Parathyroid adenoma (tissue), 2 donors: ENCODE data around the gene DLL1.

Experiments
- H2AFZ ChIP-seq: fragments of 300-600 bp; sonication (generic); one replicate; pipeline ENCODE4 v1.7.0; 2017; ENCODE audit warnings: antibody characterized with exemption, mild to moderate bottlenecking
- H3K27ac ChIP-seq: fragments of 300-600 bp; sonication (generic); one replicate; pipeline ENCODE4 v1.7.0; 2017
- H3K27me3 ChIP-seq: fragments of 300-600 bp; sonication (generic); one replicate; pipeline ENCODE4 v1.7.0; 2017; ENCODE audit warnings: low read length; ENCODE audit not compliant: control insufficient read depth, insufficient read depth
- H3K36me3 ChIP-seq: fragments of 300-600 bp; sonication (generic); one replicate; pipeline ENCODE4 v1.7.0; 2017; ENCODE audit warnings: low read length; ENCODE audit not compliant: control insufficient read depth, insufficient read depth
- H3K4me1 ChIP-seq: fragments of 300-600 bp; sonication (generic); one replicate; pipeline ENCODE4 v1.7.0; 2017; ENCODE audit warnings: control low read depth
- H3K4me2 ChIP-seq: fragments of 300-600 bp; sonication (generic); one replicate; pipeline ENCODE4 v1.7.0; 2017; ENCODE audit warnings: low read length
- H3K4me3 ChIP-seq: fragments of 300-600 bp; sonication (generic); one replicate; pipeline ENCODE4 v1.7.0; 2017; ENCODE audit warnings: low read depth, low read length
- H3K79me2 ChIP-seq: fragments of 300-600 bp; sonication (generic); one replicate; pipeline ENCODE4 v1.7.0; 2017; ENCODE audit warnings: control low read depth
- H3K9ac ChIP-seq: fragments of 300-600 bp; sonication (generic); one replicate; pipeline ENCODE4 v1.7.0; 2017; ENCODE audit warnings: mild to moderate bottlenecking
- H3K9me3 ChIP-seq: fragments of 300-600 bp; sonication (generic); one replicate; pipeline ENCODE4 v1.7.0; 2017; ENCODE audit warnings: low read length; ENCODE audit not compliant: control insufficient read depth
- CTCF ChIP-seq: fragments of 300-600 bp; sonication (generic); IDR thresholded peaks from one replicate; pipeline ENCODE4 v1.7.0; 2017; ENCODE audit warnings: antibody characterized with exemption, mild to moderate bottlenecking
- donor health status: primary hyperparathyroidism.

DLL1 gene

DNA sequence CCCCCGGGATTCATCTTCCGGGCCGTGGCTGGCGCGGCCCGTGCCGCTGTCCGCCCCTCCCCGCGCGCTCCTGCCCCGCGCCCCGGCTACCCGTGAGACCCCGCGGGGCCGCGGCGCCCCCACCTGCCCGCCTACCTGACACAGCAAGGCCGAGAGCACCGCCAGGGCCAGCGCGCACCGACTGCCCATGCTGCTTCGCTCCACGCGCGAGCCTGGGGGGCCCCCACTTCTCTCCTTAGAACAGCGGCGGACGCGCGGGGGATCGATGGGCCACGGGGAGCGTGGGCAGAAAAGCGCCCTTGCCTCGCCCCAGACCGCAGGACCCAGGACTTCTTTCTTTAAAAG is 955 bp downstream of the DLL1 start:
- H2AFZ ChIP-seq, result peak overlapping the region; percentile 85
- H3K9ac ChIP-seq, result no peak overlapping the region
- H3K27me3 ChIP-seq, result peaks cover 4% of the 10 kb centered on the region
- H3K4me1 ChIP-seq, result peaks cover 9% of the 10 kb centered on the region
- H3K4me2 ChIP-seq, result peak overlapping the region; percentile 91
- H3K36me3 ChIP-seq, result no peaks in the 10 kb centered on the region
- H3K79me2 ChIP-seq, result no peaks in the 10 kb centered on the region
- H3K9me3 ChIP-seq, result no peaks in the 10 kb centered on the region
- H3K4me3 ChIP-seq, result peak overlapping the region; percentile 65
- no peak for TF ChIP-seq CTCF
- H3K27ac ChIP-seq, result peak overlapping the region; percentile 58

DNA sequence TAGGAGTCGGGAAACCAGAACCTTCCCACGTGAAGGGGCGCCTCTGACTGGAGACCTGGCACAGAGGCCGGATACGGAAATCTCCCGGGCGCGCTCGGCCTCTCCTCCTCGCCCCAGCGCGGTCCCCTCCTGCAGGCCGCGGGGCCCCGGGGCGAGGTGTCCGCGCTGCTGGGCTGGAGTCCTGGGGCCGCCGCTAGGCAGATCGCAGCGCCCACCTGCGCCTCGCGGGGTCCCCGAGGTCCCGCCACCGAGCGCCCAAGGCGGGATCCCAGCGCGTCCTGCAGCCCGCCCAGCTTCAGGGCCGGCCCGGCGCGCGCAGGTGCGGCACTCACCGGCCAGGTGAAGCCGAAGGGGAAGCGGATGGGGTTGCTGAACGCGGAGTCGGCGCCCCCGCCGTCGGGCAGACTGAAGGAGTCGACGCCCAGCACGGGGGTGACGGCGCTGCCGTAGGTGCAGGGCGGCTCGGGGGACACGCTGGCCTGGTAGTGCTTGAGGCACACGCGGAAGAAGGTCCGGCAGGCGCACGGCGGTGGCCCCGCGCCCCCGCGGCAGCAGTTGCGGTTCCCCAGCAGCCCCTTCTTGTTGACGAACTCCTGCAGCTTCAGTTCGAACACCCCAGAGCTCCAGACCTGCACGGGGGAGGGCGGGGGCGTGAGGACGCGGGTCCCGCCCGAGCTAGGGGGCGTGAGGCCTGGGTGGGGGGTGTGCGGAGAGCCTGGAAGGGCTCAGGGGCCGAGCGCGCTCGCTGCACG is 1.5 kb downstream of the DLL1 start:
- Histone ChIP-seq H3K9ac (no peak overlapping the region), H3K36me3 (no peaks in the 10 kb centered on the region), H3K79me2 (no peaks in the 10 kb centered on the region), H3K27ac (no peak overlapping the region), H3K4me3 (peak overlapping the region; percentile 47), H3K9me3 (no peaks in the 10 kb centered on the region), H3K27me3 (no peaks in the 10 kb centered on the region), H3K4me1 (peaks cover 9% of the 10 kb centered on the region), H3K4me2 (peak overlapping the region; percentile 91), H2AFZ (peak overlapping the region; percentile 49)
- no peak for TF ChIP-seq CTCF

GRCh38 chr6:170288852-170289179 is 2.1 kb downstream of the DLL1 start:
- Histone ChIP-seq H3K27me3 (no peaks in the 10 kb centered on the region), H3K4me2 (peak overlapping the region; percentile 91), H3K4me1 (peaks cover 9% of the 10 kb centered on the region), H2AFZ (peak overlapping the region; percentile 49), H3K27ac (no peak overlapping the region), H3K79me2 (no peaks in the 10 kb centered on the region), H3K4me3 (peak overlapping the region; percentile 47), H3K36me3 (no peaks in the 10 kb centered on the region), H3K9ac (no peak overlapping the region), H3K9me3 (no peaks in the 10 kb centered on the region)
- TF ChIP-seq CTCF, result no peak

GRCh38 chr6:170288091-170288631 is 2.7 kb downstream of the DLL1 start:
- TF ChIP-seq CTCF, result no peak
- H3K27ac ChIP-seq, result no peak overlapping the region
- peaks cover 9% of the 10 kb centered on the region for H3K4me1 ChIP-seq
- H3K4me3 ChIP-seq, result no peak overlapping the region
- H3K79me2 ChIP-seq, result no peaks in the 10 kb centered on the region
- no peaks in the 10 kb centered on the region for H3K36me3 ChIP-seq
- no peaks in the 10 kb centered on the region for H3K27me3 ChIP-seq
- no peak overlapping the region for H3K9ac ChIP-seq
- H3K4me2 ChIP-seq, result no peak overlapping the region
- H3K9me3 ChIP-seq, result no peaks in the 10 kb centered on the region
- no peak overlapping the region for H2AFZ ChIP-seq

DNA sequence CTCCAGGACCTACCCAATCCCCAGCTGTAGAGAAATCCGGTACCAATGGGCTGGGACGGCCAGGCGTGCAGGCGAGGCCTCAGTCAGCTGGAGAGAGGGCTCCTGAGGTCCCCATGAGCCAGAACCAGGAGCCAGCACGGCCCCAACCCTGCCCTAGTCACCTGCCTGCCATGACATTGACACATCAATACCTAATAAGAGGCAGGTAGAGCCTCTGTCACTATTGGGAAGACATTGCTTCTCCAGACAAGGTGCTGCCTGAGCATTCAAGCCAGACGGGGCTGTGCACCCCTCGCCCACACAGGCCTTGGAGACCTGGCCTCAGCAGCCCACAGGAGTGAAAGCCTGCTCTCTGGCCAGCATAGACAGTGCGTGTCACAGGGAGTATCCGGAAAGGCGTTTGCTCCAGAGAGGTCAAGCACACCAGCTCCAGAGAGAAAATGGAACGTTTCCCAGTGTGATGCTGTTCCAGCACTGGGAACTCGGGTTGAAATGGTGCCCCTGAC is 3.5 kb downstream of the DLL1 start:
- Histone ChIP-seq H3K9ac (no peak overlapping the region), H3K27ac (no peak overlapping the region)

More for the DNA sequence above, 3.5 kb downstream of the DLL1 start:
- H3K4me3 ChIP-seq, result no peak overlapping the region
- no peaks in the 10 kb centered on the region for H3K36me3 ChIP-seq
- TF ChIP-seq CTCF, result no peak
- H2AFZ ChIP-seq, result no peak overlapping the region
- H3K4me2 ChIP-seq, result no peak overlapping the region
- no peaks in the 10 kb centered on the region for H3K27me3 ChIP-seq
- H3K79me2 ChIP-seq, result no peaks in the 10 kb centered on the region
- H3K9me3 ChIP-seq, result no peaks in the 10 kb centered on the region
- peaks cover 6% of the 10 kb centered on the region for H3K4me1 ChIP-seq
